ENCODE results near the gene AKAP7.

The AKAP7 gene

GRCh38 chr6:131116321-131116720 is 18.9 kb upstream of the AKAP7 start:
- no peaks in the 10 kb centered on the region for H3K27me3 ChIP-seq (ENCODE audit: control insufficient read depth, insufficient read depth, low read length)
- no peak overlapping the region for H3K4me3 ChIP-seq (ENCODE audit: low read depth, low read length)
- H3K4me1 ChIP-seq (ENCODE audit: control insufficient read depth, insufficient read depth, low read length) = no peaks in the 10 kb centered on the region
- no peaks in the 10 kb centered on the region for H3K36me3 ChIP-seq (ENCODE audit: control insufficient read depth, insufficient read depth, low read length)
- no peaks in the 10 kb centered on the region; the same call in 1 of the 2 replicates for H3K9me3 ChIP-seq (ENCODE audit: control insufficient read depth, insufficient read depth, low read length)
- H3K27ac ChIP-seq (ENCODE audit: low read depth, low read length) = no peak overlapping the region
- no peak overlapping the region for H3K9ac ChIP-seq (ENCODE audit: low read depth, low read length)

- Histone ChIP-seq H3K9ac (ENCODE audit: low read depth, low read length) (no peak overlapping the region), H3K27me3 (ENCODE audit: control insufficient read depth, insufficient read depth, low read length) (no peaks in the 10 kb centered on the region), H3K36me3 (ENCODE audit: control insufficient read depth, insufficient read depth, low read length) (no peaks in the 10 kb centered on the region), H3K27ac (ENCODE audit: low read depth, low read length) (no peak overlapping the region), H3K4me3 (ENCODE audit: low read depth, low read length) (no peak overlapping the region), H3K4me1 (ENCODE audit: control insufficient read depth, insufficient read depth, low read length) (peaks cover 1% of the 10 kb centered on the region; the same call in 1 of the 2 replicates), H3K9me3 (ENCODE audit: control insufficient read depth, insufficient read depth, low read length) (no peaks in the 10 kb centered on the region; the same call in 1 of the 2 replicates)
Measured at GRCh38 chr6:131116755-131117360, 18.4 kb upstream of the AKAP7 start.

- no peak overlapping the region for H3K9ac ChIP-seq (ENCODE audit: low read depth, low read length)
- H3K27me3 ChIP-seq (ENCODE audit: control insufficient read depth, insufficient read depth, low read length) = no peaks in the 10 kb centered on the region
- H3K4me3 ChIP-seq (ENCODE audit: low read depth, low read length) = no peak overlapping the region
- H3K9me3 ChIP-seq (ENCODE audit: control insufficient read depth, insufficient read depth, low read length) = no peaks in the 10 kb centered on the region; the same call in 1 of the 2 replicates
- peaks cover 4% of the 10 kb centered on the region; the same call in 1 of the 2 replicates for H3K4me1 ChIP-seq (ENCODE audit: control insufficient read depth, insufficient read depth, low read length)
- H3K36me3 ChIP-seq (ENCODE audit: control insufficient read depth, insufficient read depth, low read length) = no peaks in the 10 kb centered on the region
- no peak overlapping the region for H3K27ac ChIP-seq (ENCODE audit: low read depth, low read length)
Measured at GRCh38 chr6:131117878-131118277, 17.4 kb upstream of the AKAP7 start.

GRCh38 chr6:131122007-131122406 is 13.3 kb upstream of the AKAP7 start:
- no peak overlapping the region for H3K4me3 ChIP-seq (ENCODE audit: low read depth, low read length)
- H3K9me3 ChIP-seq (ENCODE audit: control insufficient read depth, insufficient read depth, low read length) = no peaks in the 10 kb centered on the region; the same call in 1 of the 2 replicates
- H3K9ac ChIP-seq (ENCODE audit: low read depth, low read length) = no peak overlapping the region
- H3K27ac ChIP-seq (ENCODE audit: low read depth, low read length) = no peak overlapping the region
- H3K36me3 ChIP-seq (ENCODE audit: control insufficient read depth, insufficient read depth, low read length) = no peaks in the 10 kb centered on the region
- H3K27me3 ChIP-seq (ENCODE audit: control insufficient read depth, insufficient read depth, low read length) = no peaks in the 10 kb centered on the region
- peaks cover 4% of the 10 kb centered on the region; the same call in 1 of the 2 replicates for H3K4me1 ChIP-seq (ENCODE audit: control insufficient read depth, insufficient read depth, low read length)

- H3K9me3 ChIP-seq (ENCODE audit: control insufficient read depth, insufficient read depth, low read length) = no peaks in the 10 kb centered on the region
- no peak overlapping the region for H3K4me3 ChIP-seq (ENCODE audit: low read depth, low read length)
- H3K27ac ChIP-seq (ENCODE audit: low read depth, low read length) = no peak overlapping the region
- no peaks in the 10 kb centered on the region for H3K27me3 ChIP-seq (ENCODE audit: control insufficient read depth, insufficient read depth, low read length)
- H3K4me1 ChIP-seq (ENCODE audit: control insufficient read depth, insufficient read depth, low read length) = peaks cover 4% of the 10 kb centered on the region; the same call in 1 of the 2 replicates
- no peak overlapping the region for H3K9ac ChIP-seq (ENCODE audit: low read depth, low read length)
- no peaks in the 10 kb centered on the region for H3K36me3 ChIP-seq (ENCODE audit: control insufficient read depth, insufficient read depth, low read length)
Measured at GRCh38 chr6:131122516-131122915, 12.8 kb upstream of the AKAP7 start.

GRCh38 chr6:131124336-131125071 is 10.8 kb upstream of the AKAP7 start:
- H3K4me1 ChIP-seq (ENCODE audit: control insufficient read depth, insufficient read depth, low read length) = peaks cover 4% of the 10 kb centered on the region; the same call in 1 of the 2 replicates
- no peak overlapping the region for H3K27ac ChIP-seq (ENCODE audit: low read depth, low read length)
- H3K9ac ChIP-seq (ENCODE audit: low read depth, low read length) = no peak overlapping the region
- H3K27me3 ChIP-seq (ENCODE audit: control insufficient read depth, insufficient read depth, low read length) = no peaks in the 10 kb centered on the region
- H3K4me3 ChIP-seq (ENCODE audit: low read depth, low read length) = no peak overlapping the region
- H3K9me3 ChIP-seq (ENCODE audit: control insufficient read depth, insufficient read depth, low read length) = no peaks in the 10 kb centered on the region
- no peaks in the 10 kb centered on the region for H3K36me3 ChIP-seq (ENCODE audit: control insufficient read depth, insufficient read depth, low read length)

- Histone ChIP-seq H3K9ac (ENCODE audit: low read depth, low read length) (no peak overlapping the region), H3K27me3 (ENCODE audit: control insufficient read depth, insufficient read depth, low read length) (no peaks in the 10 kb centered on the region), H3K27ac (ENCODE audit: low read depth, low read length) (no peak overlapping the region), H3K9me3 (ENCODE audit: control insufficient read depth, insufficient read depth, low read length) (no peaks in the 10 kb centered on the region), H3K36me3 (ENCODE audit: control insufficient read depth, insufficient read depth, low read length) (no peaks in the 10 kb centered on the region), H3K4me1 (ENCODE audit: control insufficient read depth, insufficient read depth, low read length) (peaks cover 4% of the 10 kb centered on the region; the same call in 1 of the 2 replicates), H3K4me3 (ENCODE audit: low read depth, low read length) (no peak overlapping the region)
Measured at GRCh38 chr6:131125431-131125830, 9.8 kb upstream of the AKAP7 start.

- Histone ChIP-seq H3K27me3 (ENCODE audit: control insufficient read depth, insufficient read depth, low read length) (peaks cover 11% of the 10 kb centered on the region), H3K9ac (ENCODE audit: low read depth, low read length) (no peak overlapping the region), H3K36me3 (ENCODE audit: control insufficient read depth, insufficient read depth, low read length) (no peaks in the 10 kb centered on the region), H3K9me3 (ENCODE audit: control insufficient read depth, insufficient read depth, low read length) (no peaks in the 10 kb centered on the region), H3K27ac (ENCODE audit: low read depth, low read length) (no peak overlapping the region), H3K4me3 (ENCODE audit: low read depth, low read length) (no peak overlapping the region), H3K4me1 (ENCODE audit: control insufficient read depth, insufficient read depth, low read length) (peaks cover 6% of the 10 kb centered on the region; the same call in 1 of the 2 replicates)
Measured at GRCh38 chr6:131129689-131130553, 5.3 kb upstream of the AKAP7 start.

GRCh38 chr6:131130554-131130940 is 4.7 kb upstream of the AKAP7 start:
- Histone ChIP-seq H3K36me3 (ENCODE audit: control insufficient read depth, insufficient read depth, low read length) (no peaks in the 10 kb centered on the region), H3K4me3 (ENCODE audit: low read depth, low read length) (no peak overlapping the region), H3K4me1 (ENCODE audit: control insufficient read depth, insufficient read depth, low read length) (peaks cover 7% of the 10 kb centered on the region; the same call in 1 of the 2 replicates)

GRCh38 chr6:131132360-131132759 is 2.9 kb upstream of the AKAP7 start:
- no peaks in the 10 kb centered on the region for H3K36me3 ChIP-seq (ENCODE audit: control insufficient read depth, insufficient read depth, low read length)
- H3K27ac ChIP-seq (ENCODE audit: low read depth, low read length) = no peak overlapping the region
- H3K27me3 ChIP-seq (ENCODE audit: control insufficient read depth, insufficient read depth, low read length) = peaks cover 22% of the 10 kb centered on the region
- no peak overlapping the region for H3K9ac ChIP-seq (ENCODE audit: low read depth, low read length)
- H3K9me3 ChIP-seq (ENCODE audit: control insufficient read depth, insufficient read depth, low read length) = no peaks in the 10 kb centered on the region
- H3K4me1 ChIP-seq (ENCODE audit: control insufficient read depth, insufficient read depth, low read length) = peaks cover 14% of the 10 kb centered on the region; the same call in 1 of the 2 replicates
- H3K4me3 ChIP-seq (ENCODE audit: low read depth, low read length) = no peak overlapping the region

More at GRCh38 chr6:131130554-131130940, 4.7 kb upstream of the AKAP7 start:
- Histone ChIP-seq H3K9me3 (ENCODE audit: control insufficient read depth, insufficient read depth, low read length) (no peaks in the 10 kb centered on the region), H3K27ac (ENCODE audit: low read depth, low read length) (no peak overlapping the region), H3K9ac (ENCODE audit: low read depth, low read length) (no peak overlapping the region), H3K27me3 (ENCODE audit: control insufficient read depth, insufficient read depth, low read length) (peaks cover 12% of the 10 kb centered on the region)

Data from HUES48 (cell line).